ENCODE results near the gene GPHN. TPM values are rescaled to one million over a fixed set of nuclear protein-coding genes. Genes with fewer than 3 reads are reported as not detected.

Gene GPHN
- polyA plus RNA-seq, 1 donor (not counting 4 experiments of a cell fraction or from before 2014, with no cell fraction given): 17.6 TPM

DNA sequence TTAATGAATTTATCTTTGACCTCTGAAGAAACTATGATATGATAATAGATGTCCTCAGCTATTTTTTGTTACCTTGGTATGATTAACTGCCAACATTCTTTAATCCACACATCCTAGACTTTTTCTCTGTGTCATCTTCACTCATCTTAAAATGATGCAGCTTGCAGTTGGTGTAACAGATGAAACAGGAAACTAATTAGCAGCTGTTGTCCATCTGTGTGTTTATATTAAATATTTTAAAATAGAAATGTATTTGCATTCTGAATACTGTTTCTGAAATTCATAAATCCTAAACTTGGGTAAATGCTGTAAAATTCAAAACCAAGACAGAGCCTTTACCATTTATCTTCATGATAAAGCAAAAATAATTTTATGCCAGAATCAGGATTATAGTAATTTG lies 625.2 kb downstream of the GPHN start:
- Histone ChIP-seq H3K9ac (ENCODE audit: control insufficient read depth, extremely low read depth, insufficient read depth, low read length) (no peak overlapping the region), H3K36me3 (ENCODE audit: control insufficient read depth in 2 of 2, extremely low read depth in 1 of 2, insufficient read depth in 2 of 2, low read length in 2 of 2) (no peaks in the 10 kb centered on the region), H3K9me1 (ENCODE audit: control insufficient read depth, extremely low read depth, insufficient read depth, low read length) (no peaks in the 10 kb centered on the region), H3K79me2 (ENCODE audit: control insufficient read depth, insufficient read depth, low read length) (no peaks in the 10 kb centered on the region), H3K4me3 (ENCODE audit: control insufficient read depth in 2 of 3, extremely low read depth in 1 of 3, insufficient read depth in 2 of 3, low read depth in 1 of 3, low read length in 3 of 3) (no peak overlapping the region), H4K20me1 (ENCODE audit: control insufficient read depth, extremely low read depth, insufficient read depth, low read length) (no peaks in the 10 kb centered on the region), H3K9me3 (ENCODE audit: control insufficient read depth, low read depth, low read length) (no peaks in the 10 kb centered on the region), H3K4me1 (ENCODE audit: control insufficient read depth, extremely low read depth, insufficient read depth, low read length) (no peaks in the 10 kb centered on the region), H3K27ac (ENCODE audit: control insufficient read depth, insufficient read depth, low read length) (no peak overlapping the region), H2AFZ (ENCODE audit: control insufficient read depth, low read length) (no peak overlapping the region), H3K27me3 (ENCODE audit: control insufficient read depth, extremely low read depth, insufficient read depth, low read length) (no peaks in the 10 kb centered on the region), H3K4me2 (ENCODE audit: control insufficient read depth, extremely low read depth, insufficient read depth, low read depth, low read length) (no peak overlapping the region)
- DNase-seq (ENCODE audit: low read depth, low spot score) (no peak), FAIRE-seq (no peak)
- TF ChIP-seq EZH2 (IDR thresholded peaks at IDR 0.05; ENCODE audit: low read length): no peak
- TF ChIP-seq, protein P1, sequence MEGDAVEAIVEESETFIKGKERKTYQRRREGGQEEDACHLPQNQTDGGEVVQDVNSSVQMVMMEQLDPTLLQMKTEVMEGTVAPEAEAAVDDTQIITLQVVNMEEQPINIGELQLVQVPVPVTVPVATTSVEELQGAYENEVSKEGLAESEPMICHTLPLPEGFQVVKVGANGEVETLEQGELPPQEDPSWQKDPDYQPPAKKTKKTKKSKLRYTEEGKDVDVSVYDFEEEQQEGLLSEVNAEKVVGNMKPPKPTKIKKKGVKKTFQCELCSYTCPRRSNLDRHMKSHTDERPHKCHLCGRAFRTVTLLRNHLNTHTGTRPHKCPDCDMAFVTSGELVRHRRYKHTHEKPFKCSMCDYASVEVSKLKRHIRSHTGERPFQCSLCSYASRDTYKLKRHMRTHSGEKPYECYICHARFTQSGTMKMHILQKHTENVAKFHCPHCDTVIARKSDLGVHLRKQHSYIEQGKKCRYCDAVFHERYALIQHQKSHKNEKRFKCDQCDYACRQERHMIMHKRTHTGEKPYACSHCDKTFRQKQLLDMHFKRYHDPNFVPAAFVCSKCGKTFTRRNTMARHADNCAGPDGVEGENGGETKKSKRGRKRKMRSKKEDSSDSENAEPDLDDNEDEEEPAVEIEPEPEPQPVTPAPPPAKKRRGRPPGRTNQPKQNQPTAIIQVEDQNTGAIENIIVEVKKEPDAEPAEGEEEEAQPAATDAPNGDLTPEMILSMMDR (optimal IDR thresholded peaks at IDR 0.05 in 1 of 3, IDR thresholded peaks at IDR 0.05 in 1 of 3, conservative IDR thresholded peaks at IDR 0.05 in 1 of 3; ENCODE audit: extremely low read depth in 1 of 3, insufficient read depth in 2 of 3, low read length in 3 of 3): no peak
- dilution Hi-C loops (cut with MboI; ENCODE audit: extremely low pct_ligation_motif_present, low sequenced_read_pairs): no loop called here

DNA sequence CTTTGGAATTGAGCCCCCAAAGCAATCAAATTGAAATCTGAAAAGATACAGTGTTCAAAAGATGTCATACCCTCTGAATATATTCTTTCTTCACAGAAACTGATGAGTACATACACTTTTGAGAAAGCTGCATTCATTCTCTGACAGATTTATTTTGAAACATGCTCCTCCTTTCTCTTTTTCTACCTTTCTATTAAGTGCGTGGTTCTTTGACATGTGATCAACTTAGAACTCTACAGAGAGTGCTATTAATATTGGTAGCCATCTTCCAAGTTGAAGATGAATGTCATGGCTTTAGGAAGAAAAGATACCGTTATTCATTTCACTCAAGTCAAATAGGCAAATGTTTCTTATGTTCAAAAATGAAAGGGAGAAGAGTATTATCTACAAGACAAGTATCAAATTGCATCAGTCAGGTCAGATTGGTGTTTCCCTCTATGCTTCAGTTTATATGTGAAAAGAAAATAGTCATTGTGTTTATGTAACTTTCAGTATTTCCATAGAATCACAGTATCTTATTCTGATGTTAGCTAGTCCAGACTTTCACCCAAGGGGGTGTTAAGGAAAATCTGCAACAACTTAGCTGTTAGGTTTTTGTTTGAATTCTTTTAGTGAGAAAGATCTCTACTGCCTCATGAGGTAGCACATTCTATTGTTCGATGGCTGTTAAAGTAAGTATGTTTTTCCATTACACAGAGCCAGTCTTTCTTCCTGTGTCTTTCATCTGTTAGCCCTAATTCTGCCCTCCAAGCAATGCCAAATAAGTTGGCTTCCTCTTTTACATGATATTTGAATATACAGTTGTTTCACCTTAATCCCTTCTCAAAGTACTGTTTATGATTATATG lies 625.9 kb downstream of the GPHN start:
- Histone ChIP-seq H3K27me3 (ENCODE audit: control insufficient read depth, extremely low read depth, insufficient read depth, low read length) (no peaks in the 10 kb centered on the region), H3K9me3 (ENCODE audit: control insufficient read depth, low read depth, low read length) (no peaks in the 10 kb centered on the region), H4K20me1 (ENCODE audit: control insufficient read depth, extremely low read depth, insufficient read depth, low read length) (no peaks in the 10 kb centered on the region), H2AFZ (ENCODE audit: control insufficient read depth, low read length) (no peak overlapping the region), H3K36me3 (ENCODE audit: control insufficient read depth in 2 of 2, extremely low read depth in 1 of 2, insufficient read depth in 2 of 2, low read length in 2 of 2) (no peaks in the 10 kb centered on the region), H3K4me2 (ENCODE audit: control insufficient read depth, extremely low read depth, insufficient read depth, low read depth, low read length) (no peak overlapping the region), H3K4me1 (ENCODE audit: control insufficient read depth, extremely low read depth, insufficient read depth, low read length) (no peaks in the 10 kb centered on the region), H3K9ac (ENCODE audit: control insufficient read depth, extremely low read depth, insufficient read depth, low read length) (no peak overlapping the region), H3K4me3 (ENCODE audit: control insufficient read depth in 2 of 3, extremely low read depth in 1 of 3, insufficient read depth in 2 of 3, low read depth in 1 of 3, low read length in 3 of 3) (no peak overlapping the region), H3K9me1 (ENCODE audit: control insufficient read depth, extremely low read depth, insufficient read depth, low read length) (no peaks in the 10 kb centered on the region), H3K79me2 (ENCODE audit: control insufficient read depth, insufficient read depth, low read length) (no peaks in the 10 kb centered on the region), H3K27ac (ENCODE audit: control insufficient read depth, insufficient read depth, low read length) (no peak overlapping the region)
- dilution Hi-C loops (cut with MboI; ENCODE audit: extremely low pct_ligation_motif_present, low sequenced_read_pairs): no loop called here
- TF ChIP-seq, protein P1 (optimal IDR thresholded peaks at IDR 0.05 in 1 of 3, IDR thresholded peaks at IDR 0.05 in 1 of 3, conservative IDR thresholded peaks at IDR 0.05 in 1 of 3; ENCODE audit: extremely low read depth in 1 of 3, insufficient read depth in 2 of 3, low read length in 3 of 3): no peak
- TF ChIP-seq EZH2 (IDR thresholded peaks at IDR 0.05; ENCODE audit: low read length): no peak
- FAIRE-seq (no peak), DNase-seq (ENCODE audit: low read depth, low spot score) (no peak)
